K562 (cell line): Measurements from ENCODE around the gene FTSJ1. TPM values are rescaled to one million over a fixed set of nuclear protein-coding genes. Genes with fewer than 3 reads are reported as not detected.

Experiments
- ATAC-seq: fragments of 200-7000 bp; cut with Tn5 transposase; 3 replicates; pipeline ENCODE4 v1.9.1; 2020; ENCODE audit warnings: moderate library complexity
- BruUV-seq: library from RNA; stranded (reverse); fragments of 400-500 nt; replicated peaks from 2 replicates; lab custom pipeline; 2021; lab: Mats Ljungman, UMichigan
- CTCF ChIA-PET: fragments of 300-600 bp; formaldehyde crosslinking; extraction: SDS; loops from one replicate; lab custom pipeline; 2021; ENCODE audit warnings: low intra/inter-chr PET ratio; lab: Yijun Ruan, JAX
- POLR2A ChIA-PET: fragments of 300-600, 350-650 bp; sonication (Branson Sonifier 250); formaldehyde crosslinking; extraction: SDS; loops from one replicate; lab custom pipeline; 2021; ENCODE audit warnings: antibody characterized with exemption, inconsistent platforms; lab: Yijun Ruan, JAX
- DNase-seq, 4 experiments: peaks; one replicate each; pipeline versions ENCODE4 v3.0.0 to v3.0.0-alpha.2; 2011 to 2018; ENCODE audit warnings: low spot score in 3 of 4, mixed read lengths in 3 of 4; ENCODE audit errors: extremely low read depth in 1 of 4
- FAIRE-seq: peaks from 2 replicates; lab custom pipeline; 2011; peaks lifted over from hg19 to GRCh38; lab: Jason Lieb, UNC
- H2AFZ ChIP-seq: 2 replicates; pipeline ENCODE4 v1.6.0; 2011; ENCODE audit warnings: low read depth, low read length, control low read depth, inconsistent platforms
- H3K27ac ChIP-seq: fragments of 200-600 bp; 3 replicates; pipeline ENCODE4 v1.8.0; 2011; ENCODE audit warnings: low read depth, mild to moderate bottlenecking, control low read depth, inconsistent platforms, low read length, moderate library complexity, mixed read lengths; ENCODE audit errors: extremely low read depth
- H3K27me3 ChIP-seq, 2 experiments: fragments of 300-600 bp in 1 of 2; 2 replicates in 1 of 2; 3 replicates in 1 of 2; pipeline versions ENCODE4 v1.6.0 to v1.8.0; 2011; ENCODE audit warnings: inconsistent platforms in 2 of 2, low read length in 2 of 2, mild to moderate bottlenecking in 1 of 2, mixed read lengths in 1 of 2, moderate library complexity in 1 of 2; ENCODE audit not compliant: control insufficient read depth in 2 of 2, insufficient read depth in 2 of 2
- H3K36me3 ChIP-seq: fragments of 300-600 bp; 3 replicates; pipeline ENCODE4 v1.8.0; 2011; ENCODE audit warnings: mild to moderate bottlenecking, low read length, inconsistent platforms; ENCODE audit not compliant: control insufficient read depth, insufficient read depth
- H3K4me1 ChIP-seq, 2 experiments: fragments of 200-600 bp in 1 of 2; replicated peaks in 1 of 2; 2 replicates in 1 of 2; 3 replicates in 1 of 2; pipeline versions ENCODE4 v1.5.1 to v1.8.0; 2011; ENCODE audit warnings: inconsistent platforms in 2 of 2, low read length in 2 of 2, mild to moderate bottlenecking in 1 of 2, mixed read lengths in 1 of 2, moderate library complexity in 1 of 2; ENCODE audit not compliant: control insufficient read depth in 2 of 2, insufficient read depth in 2 of 2
- H3K4me2 ChIP-seq: 2 replicates; pipeline ENCODE4 v1.6.1; 2011; ENCODE audit warnings: low read length, control low read depth, inconsistent platforms, mixed read lengths; ENCODE audit not compliant: insufficient read depth
- H3K4me3 ChIP-seq: fragments of 200-600 bp; sonication (generic), shearing (Covaris generic); 2 replicates; pipeline ENCODE4 v1.5.1; 2016; ENCODE audit warnings: control low read depth, inconsistent platforms
- H3K79me2 ChIP-seq: fragments of 200-600 bp; 3 replicates; pipeline ENCODE4 v1.8.0; 2011; ENCODE audit warnings: low read length, inconsistent platforms; ENCODE audit not compliant: control insufficient read depth, insufficient read depth
- H3K9ac ChIP-seq, 2 experiments: 2 replicates each; pipeline versions ENCODE4 v1.6.0 to v1.6.1; 2011; ENCODE audit warnings: low read depth in 2 of 2, low read length in 2 of 2, control low read depth in 1 of 2, inconsistent platforms in 1 of 2, mild to moderate bottlenecking in 1 of 2, mixed read lengths in 1 of 2; ENCODE audit not compliant: insufficient read depth in 1 of 2
- H3K9me1 ChIP-seq: one replicate; pipeline ENCODE4 v1.6.0; 2011; ENCODE audit warnings: inconsistent platforms, mild to moderate bottlenecking, low read length, moderate library complexity; ENCODE audit not compliant: control insufficient read depth, insufficient read depth
- H3K9me3 ChIP-seq: replicated peaks from 2 replicates; pipeline ENCODE4 v1.5.1; 2011; ENCODE audit warnings: low read depth, low read length, inconsistent platforms; ENCODE audit not compliant: control insufficient read depth, insufficient read depth
- H4K20me1 ChIP-seq: replicated peaks from 2 replicates; pipeline ENCODE4 v1.6.1; 2011; ENCODE audit warnings: low read length, inconsistent platforms, mixed read lengths; ENCODE audit not compliant: control insufficient read depth, insufficient read depth
- ARID2 ChIP-seq: fragments of 450-650 bp; IDR thresholded peaks from 2 replicates; pipeline ENCODE4 v1.6.1; 2017; ENCODE audit warnings: antibody characterized with exemption, mild to moderate bottlenecking
- BRF1 ChIP-seq: IDR thresholded peaks from 3 replicates; pipeline ENCODE4 v1.6.1; 2011; ENCODE audit warnings: borderline replicate concordance, mild to moderate bottlenecking; ENCODE audit not compliant: insufficient read length; ENCODE audit errors: extremely low read depth
- CXXC5 ChIP-seq: fragments of 250-450 bp; sonication (Bioruptor Pico); IDR thresholded peaks from 2 replicates; pipeline ENCODE4 v1.8.0; 2022; ENCODE audit warnings: inconsistent platforms, mild to moderate bottlenecking, moderate library complexity
- ESRRB ChIP-seq: fragments of 250-450 bp; sonication (Bioruptor Pico); IDR thresholded peaks from 2 replicates; pipeline ENCODE4 v1.5.0; 2020; ENCODE audit warnings: mild to moderate bottlenecking, moderate library complexity, borderline replicate concordance
- HBP1 ChIP-seq: fragments of 450-650 bp; formaldehyde crosslinking; IDR thresholded peaks from 2 replicates; pipeline ENCODE4 v1.4.0; 2022; ENCODE audit warnings: missing genetic modification characterization
- MBD1 ChIP-seq: fragments of 250-450 bp; sonication (Bioruptor Pico); IDR thresholded peaks from 2 replicates; pipeline ENCODE4 v1.8.0; 2022; ENCODE audit warnings: inconsistent platforms
- SP2 ChIP-seq: IDR thresholded peaks from 2 replicates; pipeline ENCODE4 v1.6.1; 2011; ENCODE audit warnings: mild to moderate bottlenecking, low read depth, low read length, moderate library complexity; ENCODE audit not compliant: poor library complexity, severe bottlenecking; ENCODE audit errors: extremely low read depth
- ZNF778 ChIP-seq: fragments of 450-650 bp; formaldehyde crosslinking; IDR thresholded peaks from 2 replicates; pipeline ENCODE4 v1.4.0; 2020; ENCODE audit warnings: mild to moderate bottlenecking, moderate library complexity
- WGBS: fragments of 100-300 bp; shearing (Covaris generic); methylation state at CpG from one replicate; pipeline ENCODE4 v1.1.6; 2016; ENCODE audit warnings: low coverage, mixed read lengths; ENCODE audit not compliant: insufficient coverage; ENCODE audit errors: missing lambda C conversion rate; 5-methylcytosine and 5-hydroxymethylcytosine counted together
- in situ Hi-C: fragments of 300-500 bp; cut with MboI; formaldehyde crosslinking; loops from 4 replicates; pipeline ENCODE4 v1.15.0; 2018; ENCODE audit warnings: inconsistent platforms, mixed read lengths
- intact Hi-C: fragments of 100-400 bp; cut with micrococcal nuclease; formaldehyde crosslinking; loops from 2 replicates; pipeline ENCODE4 v1.14.2; 2022
- polyA plus RNA-seq, 8 experiments: library from polyadenylated mRNA; depleted of rRNA in 4 of 8; stranded (reverse) in 5 of 8; unstranded in 3 of 8; fragments of >200 nt; fragmentation: Nextera tagmentation in 2 of 8; fragmentation: Illumina TruSeq in 1 of 8; extraction: Ambion mirVana in 2 of 8; extraction: Trizol in 1 of 8; gene quantifications; 2 replicates each; pipeline versions ENCODE4 v1.2.1 to v1.2.3, GENCODE V29; 2011 to 2014; ENCODE audit warnings: inconsistent platforms in 1 of 8, missing spikeins in 1 of 8
- total RNA-seq, 7 experiments: library from RNA; depleted of rRNA in 6 of 7; stranded (reverse); fragments of >200 nt in 6 of 7; fragmentation: Illumina TruSeq in 2 of 7; extraction: Trizol in 2 of 7; gene quantifications; 2 replicates each; pipeline versions ENCODE4 v1.2.1 to v1.2.3, GENCODE V29; 2011 to 2021; ENCODE audit warnings: low replicate concordance in 1 of 7

FTSJ1 gene
- total and polyA plus RNA-seq, 9 of the 15 experiments (the other 6 are each of a cell fraction or from before 2014, with no cell fraction given) = 12.2 to 95.6 (median 71.6) TPM

- ATAC-seq (no peak), DNase-seq (no peak), FAIRE-seq (no peak)
- peaks cover 5% of the 10 kb centered on the region; the same call in 2 of the 3 replicates for H3K79me2 ChIP-seq
- H3K9me1 ChIP-seq = no peaks in the 10 kb centered on the region
- no peak overlapping the region for H3K4me2 ChIP-seq
- no peak overlapping the region for H3K4me3 ChIP-seq
- ChIA-PET CTCF (no interaction called here), POLR2A (interaction anchor here (0.6 kb wide), 1 partner anchor 22 kb away, joined by 3 read pairs; no protein-coding TSS in a partner anchor)
- no peak overlapping the region for H2AFZ ChIP-seq
- no peaks in the 10 kb centered on the region for H3K27me3 ChIP-seq
- BruUV-seq = no TSS peak
- 51% methylated on average over 3 of the region's 7 CpGs for WGBS
- in situ Hi-C loops (no loop called here), intact Hi-C loops (no loop called here)
- H3K27ac ChIP-seq = no peak overlapping the region
- TF ChIP-seq BRF1 (no peak), MBD1 (no peak), ZNF778 (CRISPR knock-in tag) (no peak), SP2 (no peak), ESRRB (CRISPR knock-in tag) (no peak), CXXC5 (CRISPR knock-in tag) (no peak), ARID2 (no peak), HBP1 (CRISPR knock-in tag) (no peak)
- H3K9me3 ChIP-seq = no peaks in the 10 kb centered on the region
- no peaks in the 10 kb centered on the region for H3K36me3 ChIP-seq
- H3K4me1 ChIP-seq = peaks cover 3 to 10% of the 10 kb centered on the region in 2 experiments; a peak in 4 of 5 replicates
- H4K20me1 ChIP-seq = no peaks in the 10 kb centered on the region
- H3K9ac ChIP-seq = no peak overlapping the region
Observed at GRCh38 chrX:48504261-48504660, 28.3 kb downstream of the FTSJ1 start.
